GM12878 (cell line): ENCODE data around the gene FMN2. TPM values are rescaled to one million over a fixed set of nuclear protein-coding genes. Genes with fewer than 3 reads are reported as not detected.

Source experiments
- ATAC-seq: fragments of 200-7000 bp; cut with Tn5 transposase; 3 replicates; pipeline ENCODE4 v1.9.1; 2020; ENCODE audit warnings: mild to moderate bottlenecking, moderate library complexity
- BruUV-seq: library from RNA; stranded (reverse); fragments of 400-500 nt; replicated peaks from 2 replicates; lab custom pipeline; 2021; lab: Mats Ljungman, UMichigan
- CTCF ChIA-PET: fragments of 300-600 bp; sonication (Branson Sonifier 250); formaldehyde crosslinking; extraction: SDS; loops from one replicate; lab custom pipeline; 2021; ENCODE audit warnings: inconsistent platforms; lab: Yijun Ruan, JAX
- POLR2A ChIA-PET: fragments of 350-600 bp; formaldehyde crosslinking; extraction: SDS; loops from one replicate; lab custom pipeline; 2021; ENCODE audit warnings: inconsistent platforms; lab: Charles Lee
- RAD21 ChIA-PET: fragments of 300-600 bp; sonication (Branson Sonifier 250); formaldehyde crosslinking; loops from one replicate; lab custom pipeline; 2023; ENCODE audit warnings: antibody characterized with exemption; ENCODE audit not compliant: unreplicated experiment; lab: Charles Lee
- SMC1A ChIA-PET: fragments of 300-600 bp; sonication (Branson Sonifier 250); formaldehyde crosslinking; loops from one replicate; lab custom pipeline; 2023; ENCODE audit not compliant: unreplicated experiment, uncharacterized antibody; lab: Charles Lee
- DNase-seq: peaks from one replicate; pipeline ENCODE4 v3.0.0-alpha.2; 2011; ENCODE audit warnings: low read depth, low spot score
- FAIRE-seq: peaks from 3 replicates; lab custom pipeline; 2011; peaks lifted over from hg19 to GRCh38; lab: Jason Lieb, UNC
- H2AFZ ChIP-seq: 2 replicates; pipeline ENCODE4 v1.6.0; 2011; ENCODE audit warnings: low read depth, low read length, control low read depth; ENCODE audit not compliant: control insufficient read depth
- H3K27ac ChIP-seq: 2 replicates; pipeline ENCODE4 v1.5.1; 2011; ENCODE audit warnings: control low read depth; ENCODE audit not compliant: control insufficient read depth, insufficient read depth
- H3K27me3 ChIP-seq, 2 experiments: replicated peaks in 1 of 2; 2 replicates each; pipeline versions ENCODE4 v1.6.0 to v1.6.1; 2011; ENCODE audit warnings: low read length in 1 of 2; ENCODE audit not compliant: control insufficient read depth in 2 of 2, insufficient read depth in 2 of 2
- H3K36me3 ChIP-seq, 2 experiments: 2 replicates each; pipeline ENCODE4 v1.5.1; 2011; ENCODE audit warnings: low read length in 1 of 2; ENCODE audit not compliant: control insufficient read depth in 2 of 2, insufficient read depth in 2 of 2
- H3K4me1 ChIP-seq: 2 replicates; pipeline ENCODE4 v1.6.1; 2011; ENCODE audit warnings: mild to moderate bottlenecking, low read length, moderate library complexity, mixed read lengths; ENCODE audit not compliant: control insufficient read depth, insufficient read depth
- H3K4me2 ChIP-seq: 2 replicates; pipeline ENCODE4 v1.6.0; 2011; ENCODE audit warnings: control low read depth; ENCODE audit not compliant: control insufficient read depth, insufficient read depth
- H3K4me3 ChIP-seq: fragments of 200-600 bp; sonication (generic); 2 replicates; pipeline ENCODE4 v1.5.1; 2016
- H3K79me2 ChIP-seq: 2 replicates; pipeline ENCODE4 v1.6.0; 2011; ENCODE audit warnings: low read length; ENCODE audit not compliant: control insufficient read depth, insufficient read depth
- H3K9ac ChIP-seq: 2 replicates; pipeline ENCODE4 v1.8.0; 2011; ENCODE audit warnings: low read length, control low read depth, mixed read lengths; ENCODE audit not compliant: control insufficient read depth, insufficient read depth
- H3K9me3 ChIP-seq: replicated peaks from 3 replicates; pipeline ENCODE4 v1.5.1; 2011; ENCODE audit warnings: mild to moderate bottlenecking, low read length; ENCODE audit not compliant: control insufficient read depth, insufficient read depth
- H4K20me1 ChIP-seq: 2 replicates; pipeline ENCODE4 v1.6.0; 2011; ENCODE audit not compliant: control insufficient read depth, insufficient read depth
- BACH1 ChIP-seq: fragments of 450-650 bp; IDR thresholded peaks from 2 replicates; pipeline ENCODE4 v1.6.1; 2017; ENCODE audit warnings: mild to moderate bottlenecking, borderline replicate concordance
- GATAD2B ChIP-seq: fragments of 450-650 bp; conservative IDR thresholded peaks from 2 replicates; pipeline ENCODE4 v1.6.1; 2017; ENCODE audit warnings: low read depth, mild to moderate bottlenecking, moderate library complexity
- HDGF ChIP-seq: fragments of 450-650 bp; IDR thresholded peaks from 2 replicates; pipeline ENCODE4 v1.6.1; 2016; ENCODE audit warnings: antibody characterized with exemption
- POU2F2 ChIP-seq: IDR thresholded peaks from 3 replicates; pipeline ENCODE4 v1.6.1; 2011; ENCODE audit warnings: low read depth, mild to moderate bottlenecking, low read length, borderline replicate concordance
- SMC3 ChIP-seq: IDR thresholded peaks from 2 replicates; pipeline ENCODE4 v1.6.1; 2011; ENCODE audit warnings: low read length, improper control_type of control experiment, borderline replicate concordance
- WRNIP1 ChIP-seq: IDR thresholded peaks from 2 replicates; pipeline ENCODE4 v1.6.1; 2011; ENCODE audit warnings: low read depth, low read length, improper control_type of control experiment, borderline replicate concordance
- ZNF24 ChIP-seq: fragments of 450-650 bp; IDR thresholded peaks from 2 replicates; pipeline ENCODE4 v1.6.1; 2017; ENCODE audit warnings: antibody characterized with exemption, mild to moderate bottlenecking
- WGBS: methylation state at CpG from one replicate; pipeline ENCODE4 v1.1.6; 2016; ENCODE audit warnings: low lambda C conversion rate; ENCODE audit not compliant: insufficient replicate concordance, insufficient coverage; ENCODE audit errors: missing lambda C conversion rate; 5-methylcytosine and 5-hydroxymethylcytosine counted together
- in situ Hi-C: fragments of 300-500 bp; cut with MboI; formaldehyde crosslinking; loops from 9 replicates; pipeline ENCODE4 v1.14.3; 2018; ENCODE audit warnings: mixed read lengths
- intact Hi-C: fragments of 100-400 bp; cut with micrococcal nuclease; formaldehyde crosslinking; loops from one replicate; pipeline ENCODE4 v1.14.2; 2022; ENCODE audit not compliant: unreplicated experiment
- polyA plus RNA-seq, 11 experiments: library from polyadenylated mRNA; depleted of rRNA in 4 of 11; unstranded in 6 of 11; stranded (reverse) in 5 of 11; fragments of >200 nt; fragmentation: Nextera tagmentation in 4 of 11; fragmentation: Illumina TruSeq in 1 of 11; extraction: Ambion mirVana in 4 of 11; extraction: Trizol in 1 of 11; gene quantifications; 1 replicate in 1 of 11; 2 replicates in 10 of 11; pipeline versions ENCODE4 v1.2.1 to v1.2.3, GENCODE V29; 2011 to 2016; ENCODE audit warnings: inconsistent platforms in 2 of 11, missing spikeins in 2 of 11, low read depth in 1 of 11
- total RNA-seq, 4 experiments: library from RNA; depleted of rRNA in 3 of 4; stranded (reverse); fragments of >200 nt in 3 of 4; fragmentation: Illumina TruSeq in 1 of 4; extraction: Trizol in 1 of 4; gene quantifications; 2 replicates each; pipeline versions ENCODE4 v1.2.1 to v1.2.3, GENCODE V29; 2013 to 2021
- TF ChIP-seq, protein P1 (sequence below): IDR thresholded peaks from 2 replicates; pipeline ENCODE4 v1.6.1; 2012; ENCODE audit warnings: low read length, inconsistent platforms
- TF ChIP-seq, protein P2 (sequence below): fragments of 450-650 bp; IDR thresholded peaks from 2 replicates; pipeline ENCODE4 v1.6.1; 2016; ENCODE audit warnings: mild to moderate bottlenecking

Gene FMN2
- total and polyA plus RNA-seq, 10 of the 15 experiments (the other 5 are each of a cell fraction or from before 2014, with no cell fraction given), result 0.60 TPM; not detected in 9

GRCh38 chr1:240350910-240351331, 259.2 kb downstream of the FMN2 start:
- intact Hi-C loops (no loop called here), in situ Hi-C loops (no loop called here)
- Histone ChIP-seq H4K20me1 (no peaks in the 10 kb centered on the region), H3K27me3 (no peaks in the 10 kb centered on the region), H2AFZ (no peak overlapping the region), H3K79me2 (no peaks in the 10 kb centered on the region), H3K4me1 (no peaks in the 10 kb centered on the region), H3K9ac (no peak overlapping the region), H3K9me3 (no peaks in the 10 kb centered on the region), H3K36me3 (no peaks in the 10 kb centered on the region), H3K4me3 (no peak overlapping the region), H3K4me2 (no peak overlapping the region), H3K27ac (no peak overlapping the region)
- ChIA-PET SMC1A (no interaction called here), POLR2A (no interaction called here), CTCF (no interaction called here), RAD21 (no interaction called here)
- 0% methylated on average over 1 of the region's 1 CpG for WGBS
- no TSS peak for BruUV-seq
- TF ChIP-seq POU2F2, result no peak
- TF ChIP-seq ZNF24, result no peak
- TF ChIP-seq BACH1, result no peak
- TF ChIP-seq WRNIP1, result no peak
- TF ChIP-seq, protein P1, sequence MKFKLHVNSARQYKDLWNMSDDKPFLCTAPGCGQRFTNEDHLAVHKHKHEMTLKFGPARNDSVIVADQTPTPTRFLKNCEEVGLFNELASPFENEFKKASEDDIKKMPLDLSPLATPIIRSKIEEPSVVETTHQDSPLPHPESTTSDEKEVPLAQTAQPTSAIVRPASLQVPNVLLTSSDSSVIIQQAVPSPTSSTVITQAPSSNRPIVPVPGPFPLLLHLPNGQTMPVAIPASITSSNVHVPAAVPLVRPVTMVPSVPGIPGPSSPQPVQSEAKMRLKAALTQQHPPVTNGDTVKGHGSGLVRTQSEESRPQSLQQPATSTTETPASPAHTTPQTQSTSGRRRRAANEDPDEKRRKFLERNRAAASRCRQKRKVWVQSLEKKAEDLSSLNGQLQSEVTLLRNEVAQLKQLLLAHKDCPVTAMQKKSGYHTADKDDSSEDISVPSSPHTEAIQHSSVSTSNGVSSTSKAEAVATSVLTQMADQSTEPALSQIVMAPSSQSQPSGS, result no peak
- TF ChIP-seq, protein P2, sequence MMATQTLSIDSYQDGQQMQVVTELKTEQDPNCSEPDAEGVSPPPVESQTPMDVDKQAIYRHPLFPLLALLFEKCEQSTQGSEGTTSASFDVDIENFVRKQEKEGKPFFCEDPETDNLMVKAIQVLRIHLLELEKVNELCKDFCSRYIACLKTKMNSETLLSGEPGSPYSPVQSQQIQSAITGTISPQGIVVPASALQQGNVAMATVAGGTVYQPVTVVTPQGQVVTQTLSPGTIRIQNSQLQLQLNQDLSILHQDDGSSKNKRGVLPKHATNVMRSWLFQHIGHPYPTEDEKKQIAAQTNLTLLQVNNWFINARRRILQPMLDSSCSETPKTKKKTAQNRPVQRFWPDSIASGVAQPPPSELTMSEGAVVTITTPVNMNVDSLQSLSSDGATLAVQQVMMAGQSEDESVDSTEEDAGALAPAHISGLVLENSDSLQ, result no peak
- no peak for TF ChIP-seq HDGF
- no peak for TF ChIP-seq GATAD2B
- TF ChIP-seq SMC3, result no peak
- no peak for FAIRE-seq
- ATAC-seq, result no peak
- DNase-seq, result no peak
